ENCODE measurements around the gene SHB. TPM values are rescaled to one million over a fixed set of nuclear protein-coding genes. Genes with fewer than 3 reads are reported as not detected.

Gene SHB
- total RNA-seq, 1 experiment from 2014 or later, result 12.2 TPM

- POLR2A ChIA-PET, result no interaction called here
- no peak overlapping the region for H3K27ac Mint-ChIP-seq
- peaks cover 18% of the 10 kb centered on the region for H3K4me1 Mint-ChIP-seq
- CTCF ChIA-PET, result no interaction called here
- H3K4me3 Mint-ChIP-seq, result no peak overlapping the region
- H3K9me3 Mint-ChIP-seq, result no peaks in the 10 kb centered on the region
- no peak for ATAC-seq
- no peaks in the 10 kb centered on the region for H3K27me3 Mint-ChIP-seq (ENCODE audit: low read depth)
- no peaks in the 10 kb centered on the region for H3K36me3 Mint-ChIP-seq
- no peak for TF ChIP-seq IRF2 (CRISPR knock-in tag; IDR thresholded peaks at IDR 0.05; ENCODE audit: borderline replicate concordance, low read depth)
- TF ChIP-seq ZBTB21 (CRISPR knock-in tag; IDR thresholded peaks at IDR 0.05; ENCODE audit: borderline replicate concordance), result no peak
- no peak for TF ChIP-seq NFE2L1 (CRISPR knock-in tag; IDR thresholded peaks at IDR 0.05)
- no peak for DNase-seq (ENCODE audit: low spot score)
Measured at GRCh38 chr9:37965116-37965515, 103.9 kb downstream of the SHB start.

GRCh38 chr9:37964740-37965081 lies 104.3 kb downstream of the SHB start:
- Mint-ChIP-seq H3K27me3 (ENCODE audit: low read depth) (no peaks in the 10 kb centered on the region), H3K9me3 (no peaks in the 10 kb centered on the region), H3K4me3 (no peak overlapping the region), H3K27ac (no peak overlapping the region), H3K4me1 (peaks cover 18% of the 10 kb centered on the region), H3K36me3 (no peaks in the 10 kb centered on the region)
- ATAC-seq, result no peak
- DNase-seq (ENCODE audit: low spot score), result no peak
- ChIA-PET POLR2A (interaction anchor here (0.6 kb wide), 1 partner anchor 62 kb away, joined by 3 read pairs; no protein-coding TSS in a partner anchor), CTCF (no interaction called here)
- TF ChIP-seq PRDM15 (CRISPR knock-in tag; IDR thresholded peaks at IDR 0.05) (no peak), MYBL2 (CRISPR knock-in tag; IDR thresholded peaks at IDR 0.05) (no peak)

DNA sequence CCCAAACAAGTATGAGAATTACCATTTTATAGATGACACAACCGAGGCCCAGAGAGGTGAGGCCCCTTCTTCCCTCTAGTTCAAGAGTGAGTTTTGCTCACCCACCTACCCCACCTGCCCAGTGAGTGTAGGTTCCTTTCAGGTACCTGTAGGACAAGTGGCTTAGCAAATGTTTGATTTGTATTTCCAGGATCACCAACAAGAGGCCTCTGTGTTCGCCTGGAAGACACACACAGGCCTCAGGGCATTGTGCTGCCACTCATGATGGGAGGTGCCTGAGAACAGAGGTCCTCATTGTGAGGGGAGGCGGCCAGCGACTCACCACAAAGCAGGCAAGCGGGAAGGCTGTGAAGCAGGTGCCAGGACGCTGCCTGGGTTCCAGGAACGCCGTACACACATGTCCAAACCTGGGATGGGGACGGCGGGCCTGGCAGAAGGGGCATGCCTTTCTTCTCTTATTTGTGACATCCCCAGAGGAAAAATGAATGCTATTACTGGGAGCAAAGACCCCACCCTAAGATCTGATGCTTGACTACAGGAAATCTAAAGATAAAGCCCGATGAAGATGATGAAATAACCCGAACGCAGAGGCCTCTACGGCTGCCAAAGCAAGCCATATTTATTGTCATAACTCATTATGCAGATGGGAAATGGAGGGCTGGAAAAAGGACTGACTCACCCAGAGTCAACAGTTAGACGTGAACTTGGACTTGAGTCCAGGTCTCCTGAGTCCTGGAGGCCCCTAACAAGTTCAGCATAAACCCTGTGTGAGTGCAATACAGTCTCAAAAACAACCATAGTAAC lies 104.9 kb downstream of the SHB start:
- no peak overlapping the region for H3K27ac Mint-ChIP-seq

More for the DNA sequence above, 104.9 kb downstream of the SHB start:
- Mint-ChIP-seq H3K4me1 (peaks cover 18% of the 10 kb centered on the region), H3K9me3 (no peaks in the 10 kb centered on the region), H3K4me3 (no peak overlapping the region), H3K36me3 (no peaks in the 10 kb centered on the region), H3K27me3 (ENCODE audit: low read depth) (no peaks in the 10 kb centered on the region)
- TF ChIP-seq ZNF532 (CRISPR knock-in tag; IDR thresholded peaks at IDR 0.05; ENCODE audit: borderline replicate concordance), result no peak
- no peak for TF ChIP-seq ZNF219 (CRISPR knock-in tag; IDR thresholded peaks at IDR 0.05; ENCODE audit: borderline replicate concordance)
- TF ChIP-seq GABPB1 (CRISPR knock-in tag; IDR thresholded peaks at IDR 0.05), result peak; percentile 54
- TF ChIP-seq ZNF263 (CRISPR knock-in tag; IDR thresholded peaks at IDR 0.05; ENCODE audit: low read depth), result no peak
- no peak for TF ChIP-seq SP1 (CRISPR knock-in tag; conservative IDR thresholded peaks at IDR 0.05)
- ATAC-seq (no peak; the same call in 1 of the 2 replicates), DNase-seq (ENCODE audit: low spot score) (no peak)
- CTCF ChIA-PET, result no interaction called here
- POLR2A ChIA-PET, result interaction anchor here (0.6 kb wide), 1 partner anchor 62 kb away, joined by 3 read pairs; no protein-coding TSS in a partner anchor

Measured in WTC11 (cell line).